HFFc6 (cell line): Measurements from ENCODE around the gene MYT1. TPM values are rescaled to one million over a fixed set of nuclear protein-coding genes. Genes with fewer than 3 reads are reported as not detected.

Experiments
- DNase-seq: peaks from one replicate; pipeline ENCODE4 v3.0.0-alpha.2; 2018
- H3K27ac Mint-ChIP-seq: 2 replicates; pipeline ENCODE4 v1.8.0; 2020; ENCODE audit warnings: mild to moderate bottlenecking, mixed read lengths
- H3K27me3 Mint-ChIP-seq: 2 replicates; pipeline ENCODE4 v1.8.0; 2021; ENCODE audit warnings: mild to moderate bottlenecking, moderate library complexity, mixed read lengths; ENCODE audit not compliant: insufficient read depth
- H3K36me3 Mint-ChIP-seq: 2 replicates; pipeline ENCODE4 v1.8.0; 2021; ENCODE audit warnings: low read depth, mixed read lengths
- H3K4me1 Mint-ChIP-seq: 2 replicates; pipeline ENCODE4 v1.8.0; 2020; ENCODE audit warnings: low read depth, mixed read lengths
- H3K4me3 Mint-ChIP-seq: 2 replicates; pipeline ENCODE4 v1.8.0; 2020; ENCODE audit warnings: mild to moderate bottlenecking, moderate library complexity, mixed read lengths
- H3K9me3 Mint-ChIP-seq: 2 replicates; pipeline ENCODE4 v1.8.0; 2020; ENCODE audit warnings: mild to moderate bottlenecking, mixed read lengths
- CTCF ChIP-seq: fragments of 200-600 bp; sonication (generic); IDR thresholded peaks from 2 replicates; pipeline ENCODE4 v1.5.0; 2021; ENCODE audit warnings: antibody characterized with exemption, mild to moderate bottlenecking
- total RNA-seq, 6 experiments: library from RNA; stranded (reverse); fragmentation: NEBNext Ultra II Directional; extraction: Animal tissue kit (Norgen Biotek cat#: 25700); gene quantifications; 2 replicates in 1 of 6; 3 replicates in 5 of 6; pipeline ENCODE4 v1.2.3, GENCODE V29; 2021

MYT1 gene
- total RNA-seq, 6 experiments from 2014 or later = not detected

GRCh38 chr20:64180673-64181072, 16.4 kb downstream of the MYT1 start:
- no peak overlapping the region for H3K27ac Mint-ChIP-seq
- no peak overlapping the region for H3K4me3 Mint-ChIP-seq
- no peak for TF ChIP-seq CTCF
- H3K36me3 Mint-ChIP-seq = no peaks in the 10 kb centered on the region
- H3K4me1 Mint-ChIP-seq = no peaks in the 10 kb centered on the region
- no peaks in the 10 kb centered on the region; the same call in 1 of the 2 replicates for H3K9me3 Mint-ChIP-seq
- peaks cover 40% of the 10 kb centered on the region for H3K27me3 Mint-ChIP-seq
- no peak for DNase-seq

- peaks cover 2% of the 10 kb centered on the region; the same call in 1 of the 2 replicates for H3K36me3 Mint-ChIP-seq
- peaks cover 5% of the 10 kb centered on the region for H3K9me3 Mint-ChIP-seq
- H3K4me1 Mint-ChIP-seq = no peaks in the 10 kb centered on the region
- no peak for DNase-seq
- H3K27me3 Mint-ChIP-seq = peaks cover 38% of the 10 kb centered on the region
- TF ChIP-seq CTCF = no peak
- H3K27ac Mint-ChIP-seq = no peak overlapping the region
- H3K4me3 Mint-ChIP-seq = no peak overlapping the region
These were observed 17.1 kb downstream of the MYT1 start for GRCh38 chr20:64181391-64181790.

GRCh38 chr20:64182146-64182865, 18.1 kb downstream of the MYT1 start:
- Mint-ChIP-seq H3K36me3 (peaks cover 4% of the 10 kb centered on the region; the same call in 1 of the 2 replicates), H3K27ac (no peak overlapping the region), H3K4me3 (no peak overlapping the region), H3K4me1 (no peaks in the 10 kb centered on the region), H3K27me3 (peaks cover 34% of the 10 kb centered on the region), H3K9me3 (peaks cover 7% of the 10 kb centered on the region)
- DNase-seq = no peak
- no peak for TF ChIP-seq CTCF

- peaks cover 4% of the 10 kb centered on the region; the same call in 1 of the 2 replicates for H3K36me3 Mint-ChIP-seq
- peaks cover 7% of the 10 kb centered on the region for H3K9me3 Mint-ChIP-seq
- H3K4me3 Mint-ChIP-seq = no peak overlapping the region
- no peaks in the 10 kb centered on the region for H3K4me1 Mint-ChIP-seq
- DNase-seq = no peak
- H3K27me3 Mint-ChIP-seq = peaks cover 31% of the 10 kb centered on the region
- no peak overlapping the region for H3K27ac Mint-ChIP-seq
- TF ChIP-seq CTCF = no peak
These were observed 19.1 kb downstream of the MYT1 start for GRCh38 chr20:64183313-64183712.

GRCh38 chr20:64184795-64185194, 20.5 kb downstream of the MYT1 start:
- H3K36me3 Mint-ChIP-seq = peaks cover 4% of the 10 kb centered on the region; the same call in 1 of the 2 replicates
- H3K27ac Mint-ChIP-seq = no peak overlapping the region
- TF ChIP-seq CTCF = no peak
- no peaks in the 10 kb centered on the region for H3K4me1 Mint-ChIP-seq
- peaks cover 37% of the 10 kb centered on the region for H3K27me3 Mint-ChIP-seq
- H3K4me3 Mint-ChIP-seq = no peak overlapping the region
- peaks cover 7% of the 10 kb centered on the region for H3K9me3 Mint-ChIP-seq
- no peak for DNase-seq
